GM13976 (cell line): Measurements from ENCODE around the gene KNDC1.

Source experiments
- DNase-seq: peaks from one replicate; pipeline ENCODE4 v3.0.0; 2012; ENCODE audit warnings: low spot score
- CTCF ChIP-seq: IDR thresholded peaks from 2 replicates; pipeline ENCODE4 v1.5.1; 2012; ENCODE audit warnings: borderline replicate concordance, mild to moderate bottlenecking; ENCODE audit not compliant: insufficient read depth; ENCODE audit errors: extremely low read depth, missing control alignments, control extremely low read depth
- in situ Hi-C: fragments of 300-500 bp; cut with MboI; formaldehyde crosslinking; loops from one replicate; pipeline ENCODE4 v1.12.0; 2022; ENCODE audit warnings: low sequenced_read_pairs, mixed read lengths, inconsistent platforms; ENCODE audit not compliant: unreplicated experiment

KNDC1 gene

GRCh38 chr10:133212853-133213494, 53.0 kb downstream of the KNDC1 start:
- in situ Hi-C loops, result no loop called here
- DNase-seq, result no peak
- TF ChIP-seq CTCF, result no peak

DNA sequence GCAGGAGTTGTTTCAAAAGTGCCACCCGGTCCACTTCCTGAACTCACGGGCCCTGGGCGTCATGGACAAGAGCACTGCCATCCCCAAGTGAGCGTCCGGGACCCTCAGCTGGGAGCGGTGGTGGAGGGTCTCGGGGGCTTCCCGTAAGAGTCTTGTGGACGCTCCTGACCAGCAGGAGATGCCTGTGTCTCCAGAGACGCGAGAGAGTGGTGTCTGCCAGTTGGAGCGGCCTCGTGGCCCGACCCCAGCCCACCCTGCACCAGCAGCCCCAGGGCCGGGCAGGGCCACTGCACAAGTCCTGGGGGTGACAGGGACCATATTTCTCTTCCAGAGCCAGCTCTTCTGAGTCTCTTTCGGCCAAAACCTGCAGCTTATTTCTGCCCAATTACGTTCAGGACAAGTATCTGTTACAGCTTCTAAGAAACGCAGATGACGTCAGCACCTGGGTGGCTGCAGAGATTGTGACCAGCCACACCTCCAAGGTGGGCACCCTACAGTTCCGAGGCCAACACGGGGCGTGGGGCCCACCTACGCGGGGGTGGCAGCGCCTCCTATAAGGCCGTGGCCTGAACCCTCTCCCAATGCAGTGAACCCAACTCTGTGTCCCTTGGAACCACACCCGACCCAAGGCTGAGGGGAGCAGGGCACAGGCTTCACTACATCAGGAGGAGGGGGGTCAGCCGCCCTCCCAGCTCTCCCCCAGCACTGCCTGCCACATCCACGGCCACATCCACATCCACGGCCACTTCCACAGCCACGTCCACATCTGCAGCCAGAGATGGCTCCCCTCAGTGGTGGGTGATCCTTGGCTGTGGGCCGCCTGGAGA, 53.8 kb downstream of the KNDC1 start:
- no peak for TF ChIP-seq CTCF
- DNase-seq, result no peak
- in situ Hi-C loops, result no loop called here

- TF ChIP-seq CTCF, result no peak
- DNase-seq, result no peak
- in situ Hi-C loops, result no loop called here
These were observed 54.7 kb downstream of the KNDC1 start for GRCh38 chr10:133214468-133215410.

DNA sequence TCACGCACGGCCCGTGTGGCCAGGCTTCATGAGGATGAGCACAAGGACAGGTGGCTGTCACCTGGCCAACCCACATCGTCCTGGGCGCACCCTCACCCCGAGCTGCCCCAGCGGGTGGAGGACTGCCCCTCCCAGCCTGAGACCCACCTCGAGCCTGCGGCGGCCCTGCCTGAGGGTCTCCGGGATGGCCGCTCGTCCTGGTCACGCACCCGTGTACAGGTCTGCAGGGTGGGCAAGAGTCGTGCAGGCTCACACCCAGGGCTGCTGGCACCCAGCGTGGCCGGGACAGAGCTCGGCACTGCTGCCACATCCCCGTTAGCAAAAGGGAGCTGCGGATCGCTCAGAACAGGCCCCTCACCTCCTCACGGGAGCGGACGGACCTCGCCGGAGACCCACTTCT, 55.6 kb downstream of the KNDC1 start:
- TF ChIP-seq CTCF, result no peak
- no peak for DNase-seq

DNA sequence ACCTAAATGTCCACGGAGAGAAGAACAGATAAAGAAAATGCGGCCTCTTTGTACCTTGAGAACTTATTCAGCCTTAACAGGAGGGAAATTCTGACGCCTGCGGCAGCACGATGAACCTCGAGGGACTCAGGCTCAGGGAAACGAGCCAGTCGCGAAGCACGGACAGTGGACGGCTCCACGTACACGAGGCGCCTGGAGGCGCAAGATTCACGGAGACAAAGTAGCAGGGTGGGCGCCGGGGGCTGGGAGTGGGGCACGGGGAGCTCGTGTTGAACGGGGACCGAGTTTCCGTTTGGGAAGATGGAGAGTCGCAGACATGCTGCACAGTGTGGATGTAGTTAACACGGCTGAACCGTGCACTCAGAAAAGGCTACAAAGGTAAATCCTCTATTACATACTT, 56.8 kb downstream of the KNDC1 start:
- DNase-seq, result no peak
- no peak for TF ChIP-seq CTCF
- in situ Hi-C loops, result no loop called here

More for the DNA sequence above, 55.6 kb downstream of the KNDC1 start:
- in situ Hi-C loops, result no loop called here
